ENCODE data around the gene MOGAT1.

DNA sequence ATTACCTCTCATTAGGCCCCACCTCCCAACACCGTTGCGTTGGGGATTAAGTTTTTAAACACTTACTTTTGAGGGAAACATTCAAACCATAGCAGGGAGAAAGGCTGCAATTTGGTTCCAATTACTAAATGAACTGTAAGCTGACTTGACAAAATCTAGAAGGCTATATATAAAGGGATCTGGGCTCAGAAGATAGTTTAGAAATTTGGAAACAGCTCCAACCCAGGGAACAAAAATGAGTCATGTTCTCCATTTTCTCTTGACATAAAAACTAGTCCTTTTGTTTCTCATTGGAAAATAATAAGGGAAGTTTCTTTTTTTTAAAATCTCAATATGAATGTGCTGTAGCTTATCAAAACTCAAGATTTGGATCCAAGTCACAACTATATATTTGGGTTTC, 17.5 kb downstream of the MOGAT1 start:
- TF ChIP-seq, protein P1, sequence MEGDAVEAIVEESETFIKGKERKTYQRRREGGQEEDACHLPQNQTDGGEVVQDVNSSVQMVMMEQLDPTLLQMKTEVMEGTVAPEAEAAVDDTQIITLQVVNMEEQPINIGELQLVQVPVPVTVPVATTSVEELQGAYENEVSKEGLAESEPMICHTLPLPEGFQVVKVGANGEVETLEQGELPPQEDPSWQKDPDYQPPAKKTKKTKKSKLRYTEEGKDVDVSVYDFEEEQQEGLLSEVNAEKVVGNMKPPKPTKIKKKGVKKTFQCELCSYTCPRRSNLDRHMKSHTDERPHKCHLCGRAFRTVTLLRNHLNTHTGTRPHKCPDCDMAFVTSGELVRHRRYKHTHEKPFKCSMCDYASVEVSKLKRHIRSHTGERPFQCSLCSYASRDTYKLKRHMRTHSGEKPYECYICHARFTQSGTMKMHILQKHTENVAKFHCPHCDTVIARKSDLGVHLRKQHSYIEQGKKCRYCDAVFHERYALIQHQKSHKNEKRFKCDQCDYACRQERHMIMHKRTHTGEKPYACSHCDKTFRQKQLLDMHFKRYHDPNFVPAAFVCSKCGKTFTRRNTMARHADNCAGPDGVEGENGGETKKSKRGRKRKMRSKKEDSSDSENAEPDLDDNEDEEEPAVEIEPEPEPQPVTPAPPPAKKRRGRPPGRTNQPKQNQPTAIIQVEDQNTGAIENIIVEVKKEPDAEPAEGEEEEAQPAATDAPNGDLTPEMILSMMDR (conservative IDR thresholded peaks at IDR 0.05; ENCODE audit: low read depth, low read length), result no peak
- no peak for TF ChIP-seq EZH2 (IDR thresholded peaks at IDR 0.05; ENCODE audit: low read length, unreplicated experiment)
